GM19328 (cell line): ENCODE measurements around the gene PTPN1.

Experiments
- ATAC-seq: cut with Tn5 transposase; IDR thresholded peaks from one replicate; pipeline ENCODE4 v1.9.1; 2021; ENCODE audit warnings: mild to moderate bottlenecking, moderate library complexity; ENCODE audit not compliant: unreplicated experiment

The PTPN1 gene

DNA sequence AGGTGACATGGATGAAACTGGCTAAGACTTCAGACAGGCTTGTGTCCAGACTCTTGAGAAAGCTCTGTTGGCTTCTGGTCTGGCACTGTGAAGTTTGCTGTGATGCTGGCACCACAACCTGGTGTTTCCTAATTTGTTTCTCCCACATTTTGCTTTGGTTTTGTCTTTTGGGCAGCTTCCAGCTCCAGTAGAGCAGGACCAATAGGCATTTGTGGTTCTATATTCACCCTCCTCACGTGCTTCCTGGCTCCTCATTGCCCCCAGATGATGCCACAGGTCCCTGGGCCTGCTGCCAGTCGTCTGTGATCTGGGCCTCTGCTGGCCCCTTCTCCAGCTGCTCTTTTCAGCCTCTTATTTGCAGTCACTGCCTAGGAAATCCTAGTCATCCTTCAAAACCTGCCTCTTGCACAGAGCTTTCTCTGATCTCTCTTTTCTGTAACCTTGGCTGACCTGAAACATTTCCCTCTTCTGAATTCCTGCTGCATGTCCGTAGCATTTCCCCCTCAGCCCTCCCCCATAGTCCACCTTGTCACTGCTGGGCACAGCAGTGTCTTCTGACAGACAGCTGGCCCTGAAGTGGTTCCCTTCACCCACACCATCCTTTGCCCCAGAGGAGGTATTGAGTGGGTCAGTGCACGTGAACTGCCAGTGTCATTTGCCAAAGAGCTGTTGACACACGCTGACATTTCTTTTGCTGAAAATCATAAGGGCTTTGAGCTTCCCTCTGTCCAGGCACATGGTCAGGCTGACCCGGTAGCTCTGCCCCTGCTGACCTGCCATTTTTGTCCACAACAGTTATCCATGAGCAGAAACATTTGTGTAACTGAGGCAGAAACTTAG lies 63.0 kb downstream of the PTPN1 start:
- ATAC-seq, result no peak

DNA sequence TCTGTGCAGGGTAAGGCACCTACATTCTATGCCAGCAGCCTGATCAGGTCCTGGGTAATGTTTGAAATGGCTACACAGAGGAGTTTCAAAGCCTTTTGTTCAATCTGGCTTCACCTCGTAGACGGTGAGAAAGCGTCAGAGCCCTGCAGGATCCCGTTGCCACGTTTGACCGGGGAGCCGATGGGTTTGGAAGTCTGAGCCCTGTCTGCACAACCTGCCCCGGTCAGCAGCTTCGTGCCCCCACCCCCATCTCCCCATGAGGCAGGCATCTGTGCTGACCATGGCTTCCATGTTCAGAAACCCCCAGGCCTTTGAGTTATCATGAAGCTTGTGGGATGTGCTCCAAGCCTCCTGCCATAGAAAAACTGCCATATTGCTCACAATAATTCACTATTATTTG lies 63.9 kb downstream of the PTPN1 start:
- no peak for ATAC-seq

DNA sequence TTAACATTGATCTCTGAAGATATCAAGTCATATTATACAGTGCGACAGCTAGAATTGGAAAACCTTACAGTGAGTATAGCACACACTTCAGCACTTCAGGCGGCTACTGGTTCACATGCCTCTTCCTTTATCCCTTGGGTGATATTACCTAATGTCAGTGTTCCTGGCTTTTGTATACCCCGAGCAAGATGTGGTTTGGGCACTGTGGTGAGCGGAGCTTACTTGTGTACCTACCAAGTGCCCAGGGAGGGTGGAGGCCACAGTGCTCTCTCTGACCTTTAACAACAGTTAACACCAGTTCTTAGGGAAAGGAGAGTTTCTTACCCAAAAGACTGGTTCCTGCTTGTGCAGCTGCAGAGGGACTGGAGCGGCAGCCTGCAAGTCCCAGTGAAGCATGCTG lies 64.4 kb downstream of the PTPN1 start:
- no peak for ATAC-seq

DNA sequence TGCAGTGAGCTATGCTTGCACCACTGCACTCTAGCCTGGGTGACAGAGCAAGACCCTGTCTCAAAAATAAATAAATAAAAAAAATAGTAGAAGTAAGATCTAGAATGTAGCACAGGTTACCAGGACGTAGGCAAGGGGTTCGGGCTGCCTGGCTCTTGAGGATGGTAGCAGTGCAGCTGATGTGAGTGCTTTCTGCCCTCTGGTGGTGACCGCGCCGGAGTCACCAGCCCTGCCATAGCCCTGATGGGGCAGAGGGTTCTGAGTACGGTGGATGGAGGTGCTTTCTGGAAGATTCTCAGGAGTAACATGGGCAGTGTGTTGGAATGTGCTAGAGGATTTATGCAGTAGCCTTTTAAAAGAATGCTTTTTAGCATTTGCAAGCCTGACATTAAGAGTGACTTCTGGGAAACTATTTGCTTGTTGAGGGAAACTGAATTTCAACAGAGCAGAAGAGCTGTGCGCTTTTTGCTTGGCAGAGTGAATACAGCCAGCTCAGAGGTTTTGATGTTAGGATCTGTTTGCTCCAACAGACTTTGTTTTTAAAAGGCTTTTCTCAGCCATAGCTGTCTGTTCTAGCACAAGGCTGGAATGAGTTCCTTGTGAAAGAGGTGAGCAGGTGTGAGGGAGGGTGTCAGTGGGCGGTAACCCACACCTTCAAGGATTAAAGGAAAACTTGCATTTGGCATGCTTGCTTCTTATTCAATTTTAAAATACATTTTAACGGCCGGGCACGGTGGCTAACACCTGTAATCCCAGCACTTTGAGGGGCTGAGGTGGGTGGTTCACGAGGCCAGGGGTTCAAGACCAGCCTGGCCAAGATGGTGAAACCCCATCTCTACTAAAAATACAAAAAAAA lies 65.9 kb downstream of the PTPN1 start:
- ATAC-seq, result no peak

DNA sequence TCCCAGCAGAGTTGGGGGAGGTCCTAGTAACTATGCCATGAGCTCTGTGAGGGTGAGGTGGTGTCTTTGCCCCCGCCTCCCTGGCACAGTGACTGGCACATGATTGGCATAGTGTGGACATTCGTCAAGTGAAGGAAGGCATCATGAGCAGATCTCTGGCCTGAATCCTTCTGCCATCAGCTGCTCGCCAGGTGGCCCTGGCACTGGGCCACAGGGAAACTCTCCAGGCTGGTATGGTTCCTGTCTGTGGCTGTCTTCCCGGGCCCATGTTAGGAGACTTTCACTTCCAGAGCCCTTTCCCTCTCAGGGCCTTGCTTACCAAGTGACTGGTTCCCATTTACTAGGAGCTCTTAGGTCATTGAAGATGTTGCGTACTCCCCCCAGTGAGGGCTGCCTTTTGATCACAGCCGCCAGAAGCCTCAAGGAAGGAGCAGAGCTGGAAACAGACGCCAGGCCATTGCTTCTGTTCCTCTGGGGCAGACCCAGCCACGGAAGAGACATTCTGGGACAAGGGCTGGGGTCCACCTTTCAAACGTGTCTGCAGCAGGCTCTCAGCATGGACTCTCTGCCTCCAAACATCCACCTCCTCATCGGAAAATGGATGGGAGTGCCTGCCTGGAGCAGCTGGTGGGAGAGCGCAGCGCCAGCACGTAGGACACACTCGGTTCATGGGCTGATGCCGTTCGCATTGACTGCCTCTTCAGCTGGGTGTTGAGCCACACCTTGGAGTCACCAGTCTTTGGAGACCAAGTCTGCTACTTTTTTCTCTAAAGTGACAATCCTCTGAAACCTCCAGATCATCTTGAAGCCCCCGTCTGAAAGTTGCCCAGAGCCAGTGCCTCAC lies 67.2 kb downstream of the PTPN1 start:
- no peak for ATAC-seq

DNA sequence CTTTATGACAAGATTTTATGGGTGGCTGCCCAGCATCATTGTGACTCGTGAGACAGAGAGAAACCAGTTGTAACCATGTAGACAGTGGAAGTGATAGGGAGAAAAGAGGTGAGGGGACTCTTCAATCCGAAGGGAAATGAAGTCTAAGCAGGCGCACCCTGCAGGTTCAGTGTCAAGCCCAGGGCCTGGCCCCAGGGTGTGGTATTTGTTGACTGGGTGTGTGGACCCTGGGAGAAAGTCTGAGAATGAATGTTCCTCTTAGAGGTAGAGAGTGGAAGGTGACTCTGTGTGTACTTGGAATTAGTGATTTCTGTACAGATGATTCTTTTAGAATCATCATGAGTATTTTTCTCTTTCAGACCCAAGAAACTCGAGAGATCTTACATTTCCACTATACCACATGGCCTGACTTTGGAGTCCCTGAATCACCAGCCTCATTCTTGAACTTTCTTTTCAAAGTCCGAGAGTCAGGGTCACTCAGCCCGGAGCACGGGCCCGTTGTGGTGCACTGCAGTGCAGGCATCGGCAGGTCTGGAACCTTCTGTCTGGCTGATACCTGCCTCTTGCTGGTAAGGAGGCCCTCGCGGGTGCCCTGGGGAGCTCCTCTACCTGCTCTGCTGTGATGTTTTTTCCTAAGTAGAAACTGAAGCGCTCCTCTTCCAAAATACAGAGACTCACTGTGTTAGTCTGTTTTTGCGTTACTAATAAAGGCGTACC lies 68.0 kb downstream of the PTPN1 start:
- ATAC-seq, result no peak

DNA sequence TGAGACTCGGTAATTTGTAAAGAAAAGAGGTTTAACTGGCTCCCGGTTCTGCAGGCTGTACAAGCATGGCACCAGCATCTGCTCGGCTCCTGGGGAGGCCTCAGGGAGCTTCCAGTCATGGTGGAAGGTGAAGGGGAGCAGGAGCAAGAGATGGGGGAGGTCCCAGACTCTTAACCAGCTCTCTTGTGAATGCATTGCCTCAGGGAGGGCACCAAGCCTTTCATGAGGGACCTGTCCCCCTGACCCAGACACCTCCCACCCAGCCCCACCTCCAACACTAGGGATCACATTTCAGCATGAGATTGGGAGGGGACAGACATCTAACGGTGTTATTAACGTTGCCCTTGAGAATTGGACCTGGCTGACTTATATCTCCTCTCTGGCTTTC lies 68.6 kb downstream of the PTPN1 start:
- ATAC-seq, result no peak

DNA sequence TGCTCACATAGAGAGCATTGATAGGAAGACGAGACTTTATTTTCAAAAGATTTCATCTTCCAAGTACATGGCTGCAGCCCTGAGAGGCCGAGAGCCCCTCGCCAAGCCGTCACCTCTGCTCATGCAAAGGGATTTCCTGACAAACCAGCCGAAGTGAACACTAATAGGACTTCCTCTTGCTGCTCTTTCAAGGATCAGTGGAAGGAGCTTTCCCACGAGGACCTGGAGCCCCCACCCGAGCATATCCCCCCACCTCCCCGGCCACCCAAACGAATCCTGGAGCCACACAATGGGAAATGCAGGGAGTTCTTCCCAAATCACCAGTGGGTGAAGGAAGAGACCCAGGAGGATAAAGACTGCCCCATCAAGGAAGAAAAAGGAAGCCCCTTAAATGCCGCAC lies 69.3 kb downstream of the PTPN1 start:
- no peak for ATAC-seq

DNA sequence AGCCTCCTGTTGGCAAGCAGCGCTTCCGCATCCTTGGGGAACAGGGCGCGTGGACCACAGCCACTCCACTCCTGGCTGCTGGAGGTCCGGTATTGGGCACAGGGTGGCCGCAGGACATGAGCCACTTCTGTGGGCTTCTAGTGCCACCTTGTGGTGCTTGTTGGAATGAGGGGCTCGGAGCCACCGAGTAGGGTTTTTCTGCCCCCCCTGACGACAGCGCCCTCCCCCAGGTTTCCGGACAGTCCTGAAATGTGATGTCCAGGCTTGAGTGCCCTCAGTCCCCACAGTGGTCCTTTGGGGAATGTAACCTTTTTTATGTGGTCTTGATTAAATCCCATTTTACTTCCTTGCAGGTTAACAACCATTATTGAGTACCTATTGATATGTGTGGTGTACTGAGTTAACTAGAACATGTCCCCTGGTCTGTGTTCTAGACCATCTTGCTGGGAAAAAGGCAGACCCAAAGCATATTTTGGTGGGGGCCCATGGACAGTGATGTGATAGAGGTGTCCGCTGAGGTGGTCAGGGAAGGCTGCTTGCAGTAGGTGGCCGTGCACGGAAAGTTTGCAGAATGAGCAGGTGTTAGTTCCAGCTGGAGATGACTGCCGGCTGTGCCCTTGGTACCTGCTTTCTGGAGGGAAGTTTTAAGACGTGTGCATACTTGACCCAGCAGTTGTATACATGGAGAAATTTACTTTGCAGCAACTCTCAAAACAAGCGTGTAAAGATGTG lies 70.0 kb downstream of the PTPN1 start:
- no peak for ATAC-seq

DNA sequence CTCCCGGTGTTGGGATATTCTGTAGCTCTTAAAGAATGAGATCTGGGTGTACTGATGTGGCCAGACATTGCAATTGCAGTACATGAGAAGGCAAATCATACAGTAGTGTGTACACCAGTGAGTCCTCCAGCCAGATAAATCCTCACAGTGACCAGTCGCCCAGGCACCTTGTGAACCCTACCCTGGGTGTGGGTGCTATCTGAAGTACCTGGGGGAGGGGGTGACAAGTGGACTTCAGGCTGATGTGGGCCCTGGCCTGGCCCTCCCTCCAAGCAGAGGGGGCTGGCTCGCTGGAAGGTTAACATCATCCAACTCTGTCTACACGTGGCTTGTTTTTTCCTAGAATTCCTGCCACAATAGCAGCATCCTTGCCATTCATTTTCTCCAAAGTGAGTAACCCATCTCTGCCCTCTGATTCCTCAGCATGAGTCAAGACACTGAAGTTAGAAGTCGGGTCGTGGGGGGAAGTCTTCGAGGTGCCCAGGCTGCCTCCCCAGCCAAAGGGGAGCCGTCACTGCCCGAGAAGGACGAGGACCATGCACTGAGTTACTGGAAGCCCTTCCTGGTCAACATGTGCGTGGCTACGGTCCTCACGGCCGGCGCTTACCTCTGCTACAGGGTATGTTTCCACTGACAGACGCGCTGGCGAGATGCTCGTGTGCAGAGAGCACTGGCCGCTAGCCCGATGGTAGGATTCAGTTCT lies 70.8 kb downstream of the PTPN1 start:
- no peak for ATAC-seq

DNA sequence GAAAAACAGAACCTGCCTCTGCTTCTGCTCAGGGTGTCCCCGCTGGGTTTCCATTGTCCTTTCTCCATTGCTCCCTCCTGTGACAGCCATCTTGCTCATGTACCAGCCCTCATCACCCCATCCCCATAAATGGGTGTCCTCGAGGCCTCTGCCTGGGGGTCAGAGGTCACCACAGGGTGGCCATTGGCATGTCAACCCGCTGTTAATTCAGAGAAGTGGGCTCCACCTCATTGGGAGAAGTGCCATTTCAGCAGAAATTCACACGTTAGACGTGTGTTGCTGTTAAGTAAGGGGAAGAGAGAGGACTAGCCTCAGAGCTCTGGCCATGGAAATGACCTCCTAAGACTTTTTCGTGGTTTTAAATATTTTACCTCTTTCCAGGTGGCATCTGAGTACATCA lies 71.9 kb downstream of the PTPN1 start:
- ATAC-seq, result no peak

DNA sequence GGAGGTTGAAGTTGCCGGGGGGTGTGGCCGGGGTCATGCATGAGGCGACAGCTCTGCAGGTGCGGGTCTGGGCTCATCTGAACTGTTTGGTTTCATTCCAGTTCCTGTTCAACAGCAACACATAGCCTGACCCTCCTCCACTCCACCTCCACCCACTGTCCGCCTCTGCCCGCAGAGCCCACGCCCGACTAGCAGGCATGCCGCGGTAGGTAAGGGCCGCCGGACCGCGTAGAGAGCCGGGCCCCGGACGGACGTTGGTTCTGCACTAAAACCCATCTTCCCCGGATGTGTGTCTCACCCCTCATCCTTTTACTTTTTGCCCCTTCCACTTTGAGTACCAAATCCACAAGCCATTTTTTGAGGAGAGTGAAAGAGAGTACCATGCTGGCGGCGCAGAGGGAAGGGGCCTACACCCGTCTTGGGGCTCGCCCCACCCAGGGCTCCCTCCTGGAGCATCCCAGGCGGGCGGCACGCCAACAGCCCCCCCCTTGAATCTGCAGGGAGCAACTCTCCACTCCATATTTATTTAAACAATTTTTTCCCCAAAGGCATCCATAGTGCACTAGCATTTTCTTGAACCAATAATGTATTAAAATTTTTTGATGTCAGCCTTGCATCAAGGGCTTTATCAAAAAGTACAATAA lies 72.5 kb downstream of the PTPN1 start:
- no peak for ATAC-seq

DNA sequence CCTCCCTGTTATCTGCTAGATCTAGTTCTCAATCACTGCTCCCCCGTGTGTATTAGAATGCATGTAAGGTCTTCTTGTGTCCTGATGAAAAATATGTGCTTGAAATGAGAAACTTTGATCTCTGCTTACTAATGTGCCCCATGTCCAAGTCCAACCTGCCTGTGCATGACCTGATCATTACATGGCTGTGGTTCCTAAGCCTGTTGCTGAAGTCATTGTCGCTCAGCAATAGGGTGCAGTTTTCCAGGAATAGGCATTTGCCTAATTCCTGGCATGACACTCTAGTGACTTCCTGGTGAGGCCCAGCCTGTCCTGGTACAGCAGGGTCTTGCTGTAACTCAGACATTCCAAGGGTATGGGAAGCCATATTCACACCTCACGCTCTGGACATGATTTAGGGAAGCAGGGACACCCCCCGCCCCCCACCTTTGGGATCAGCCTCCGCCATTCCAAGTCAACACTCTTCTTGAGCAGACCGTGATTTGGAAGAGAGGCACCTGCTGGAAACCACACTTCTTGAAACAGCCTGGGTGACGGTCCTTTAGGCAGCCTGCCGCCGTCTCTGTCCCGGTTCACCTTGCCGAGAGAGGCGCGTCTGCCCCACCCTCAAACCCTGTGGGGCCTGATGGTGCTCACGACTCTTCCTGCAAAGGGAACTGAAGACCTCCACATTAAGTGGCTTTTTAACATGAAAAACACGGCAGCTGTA lies 73.4 kb downstream of the PTPN1 start:
- ATAC-seq, result no peak

DNA sequence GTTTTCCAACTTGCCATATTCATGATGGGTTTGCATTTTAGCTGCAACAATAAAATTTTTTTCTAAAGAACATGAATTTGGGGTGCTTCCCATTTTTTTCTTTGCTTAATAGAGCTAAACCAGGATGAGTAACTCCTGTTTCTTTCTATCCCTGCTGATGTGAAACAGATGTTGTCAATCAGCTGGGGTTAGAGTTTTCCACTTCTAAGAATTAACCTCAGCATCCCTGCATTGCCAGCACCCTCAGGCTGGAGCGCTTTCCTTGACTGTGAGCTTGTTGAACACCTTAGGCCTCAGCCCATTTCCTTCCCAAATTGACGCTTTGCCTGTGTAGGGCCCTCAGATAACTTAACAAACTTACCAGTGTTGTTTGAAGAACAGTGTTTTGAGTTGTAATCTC lies 74.5 kb downstream of the PTPN1 start:
- ATAC-seq, result no peak

DNA sequence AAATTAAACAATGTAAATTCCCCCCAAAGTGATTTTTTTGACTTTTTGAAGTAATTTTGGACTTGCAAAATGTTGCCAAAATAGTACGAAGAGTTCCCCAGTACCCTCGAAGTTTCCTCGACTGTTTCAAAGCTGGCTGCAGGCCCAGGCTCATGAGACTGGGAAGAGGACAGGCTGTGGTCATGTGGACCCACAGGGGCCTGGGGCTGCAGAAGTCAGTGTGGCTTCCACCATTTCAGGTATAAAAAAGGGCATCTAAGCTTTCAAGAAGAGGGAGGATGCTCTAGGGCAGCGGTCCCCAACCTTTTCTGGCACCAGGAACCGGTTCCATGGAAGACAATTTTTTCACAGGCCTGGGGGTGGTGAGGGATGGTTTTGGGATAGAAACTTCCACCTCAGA lies 75.0 kb downstream of the PTPN1 start:
- no peak for ATAC-seq

DNA sequence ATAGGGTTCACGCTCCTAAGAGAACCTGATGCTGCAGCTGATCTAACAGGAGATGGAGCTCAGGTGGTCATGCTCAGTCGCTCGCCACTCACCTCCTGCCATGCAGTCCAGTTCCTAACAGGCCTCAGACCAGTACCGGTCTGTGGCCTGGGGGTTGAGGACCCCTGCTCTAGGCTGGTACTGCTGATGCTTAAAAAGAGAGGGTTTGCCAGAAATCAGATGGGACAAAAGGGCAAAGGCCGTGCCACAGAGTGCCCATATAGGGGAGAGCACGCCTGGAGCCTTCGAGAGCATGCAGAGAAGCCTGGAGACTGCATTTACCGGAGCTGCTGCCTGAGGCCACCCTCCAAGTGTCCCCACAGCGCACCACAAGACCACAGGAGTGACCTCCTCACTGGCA lies 75.5 kb downstream of the PTPN1 start:
- ATAC-seq, result no peak

DNA sequence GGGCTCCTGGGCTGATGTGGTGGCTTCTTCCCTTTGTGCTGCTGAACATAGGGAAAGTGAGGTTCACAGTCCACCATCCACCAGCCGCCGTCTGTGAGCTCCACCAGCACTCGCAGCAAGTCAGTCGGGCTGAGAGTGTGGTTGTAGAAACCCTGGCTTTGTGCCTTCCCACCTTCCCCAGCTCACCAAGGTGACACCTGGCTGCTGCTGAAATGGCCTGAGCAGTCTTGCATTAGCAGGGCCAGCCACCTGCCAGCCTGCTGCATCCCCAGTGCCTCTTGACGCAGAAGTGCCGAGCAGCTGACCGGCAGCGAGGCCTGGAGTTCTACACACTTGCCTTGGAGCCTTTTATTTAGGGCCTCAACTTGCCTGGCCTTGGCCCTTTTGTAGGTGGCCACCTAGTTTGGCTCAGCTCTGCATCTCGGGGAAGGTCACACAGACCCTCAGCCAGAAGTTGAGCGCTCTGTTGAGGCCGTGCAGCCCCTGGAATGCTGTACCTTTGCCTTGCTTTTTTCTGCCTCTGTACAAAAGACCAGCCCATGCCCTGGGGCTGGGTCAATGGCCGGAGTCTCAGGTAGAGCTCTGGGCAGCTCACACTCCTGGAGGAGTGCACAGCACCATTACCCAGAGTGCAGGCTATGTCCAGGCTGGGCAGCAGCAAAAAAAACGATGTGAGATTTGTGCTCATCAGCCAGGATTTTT lies 76.5 kb downstream of the PTPN1 start:
- no peak for ATAC-seq
